ENCODE measurements around the gene TM9SF3. TPM values are rescaled to one million over a fixed set of nuclear protein-coding genes. Genes with fewer than 3 reads are reported as not detected.

The TM9SF3 gene
- total RNA-seq (2021) (72.6 and 75.2 TPM in 2 replicates), Bru-seq, nascent RNA (percentile 92 among the genes with signal in this experiment), BruChase-seq, experiment 1, labeled RNA remaining after a 2-hour chase (percentile 89 among the genes with signal in this experiment), BruChase-seq, experiment 2, labeled RNA remaining after a 6-hour chase (percentile 91 among the genes with signal in this experiment)
- long read RNA-seq, full-length matches to known transcripts = 214 of 248 reads
- long read RNA-seq, partial matches to known transcripts = 4 of 248 reads
- long read RNA-seq, other reads (novel, unspliced or antisense) = 30 of 248 reads

DNA sequence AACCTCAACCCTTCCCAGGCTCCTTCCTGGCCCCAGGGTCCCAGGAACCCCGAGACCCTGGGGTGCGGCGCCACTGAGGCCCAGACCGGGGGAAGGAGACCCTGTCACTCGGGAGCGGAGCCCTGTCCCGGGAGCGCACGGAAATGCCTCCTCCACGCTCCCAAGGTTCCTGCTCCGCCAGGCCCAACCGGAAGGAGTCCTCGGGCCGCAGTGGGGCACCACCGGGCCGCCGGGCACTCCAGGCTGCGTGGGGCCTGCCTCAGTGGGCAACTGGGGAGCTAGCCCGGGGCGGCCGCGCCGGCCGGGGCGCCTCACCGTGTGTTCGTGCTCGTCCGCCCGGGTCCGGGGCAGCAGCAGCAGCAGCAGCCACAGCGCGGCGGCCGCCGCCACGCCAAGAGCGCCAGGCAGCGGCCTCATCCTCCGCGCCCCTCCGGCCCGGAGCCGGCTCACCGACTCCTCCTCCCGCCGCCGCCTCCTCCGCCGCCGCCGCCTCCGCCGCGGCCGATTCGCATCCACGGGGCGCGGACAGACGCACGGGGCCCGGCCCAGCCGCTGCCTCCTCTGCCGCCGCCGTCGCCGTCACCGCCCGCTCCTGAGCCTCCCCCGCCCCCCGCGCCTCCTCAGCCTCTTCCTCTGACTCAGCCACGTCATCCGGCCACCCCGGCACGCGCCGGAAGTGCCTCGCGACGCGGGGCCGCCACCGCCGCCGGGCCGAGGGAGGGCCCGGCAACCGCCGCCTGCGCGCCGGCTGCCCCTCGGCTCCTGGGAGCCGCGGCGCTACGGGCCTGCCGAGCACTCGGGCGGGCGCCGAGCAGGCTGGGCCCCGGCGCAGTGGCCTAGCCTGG, at the start of gene TM9SF3:
TM9SF3 (minus strand) TSS at position 594 of the 845 bp plus-strand sequence; CDS start at position 417, 177 bp downstream.
- H3K9me2 ChIP-seq (ENCODE audit: insufficient read depth) = no peaks in the 10 kb centered on the region
- H3K36me3 ChIP-seq (ENCODE audit: low read depth) = no peaks in the 10 kb centered on the region
- ChIA-PET POLR2A (ENCODE audit: unreplicated experiment) (no interaction called here), CTCF (interaction anchor here (0.6 kb wide), 1 partner anchor 429 kb away, joined by 3 read pairs; no protein-coding TSS in a partner anchor)
- peak within 1 kb of the TSS; percentile 97 for H3K4me2 ChIP-seq
- no peaks in the 10 kb centered on the region for H3K9me3 ChIP-seq (ENCODE audit: insufficient read depth, low read depth)
- DNase-seq = peak; percentile 55 to 77
- TF ChIP-seq EZH2 (IDR thresholded peaks at IDR 0.05; ENCODE audit: low read depth) (no peak), CTCF (conservative IDR thresholded peaks at IDR 0.05) (no peak)
- peak within 1 kb of the TSS; percentile 91 for H3K4me3 ChIP-seq
- H3K79me2 ChIP-seq (ENCODE audit: low read depth) = peaks cover 49% of the 10 kb centered on the region
- H3F3A ChIP-seq (ENCODE audit: insufficient read depth, low read depth) = peaks cover 8% of the 10 kb centered on the region; the same call in 1 of the 2 replicates
- peaks cover 41% of the 10 kb centered on the region for H4K20me1 ChIP-seq (ENCODE audit: insufficient read depth)
- H2AFZ ChIP-seq = peak within 1 kb of the TSS; percentile 81
- peaks cover 30% of the 10 kb centered on the region for H3K4me1 ChIP-seq (replicated peaks; ENCODE audit: insufficient read depth)
- peak within 1 kb of the TSS; percentile 75 for H3K27ac ChIP-seq
- no TSS peak for BruUV-seq (replicated peaks)
- H3K27me3 ChIP-seq (ENCODE audit: insufficient read depth, low read depth) = no peaks in the 10 kb centered on the region
- intact Hi-C loops (cut with micrococcal nuclease; ENCODE audit: unreplicated experiment) = loop anchor here (5.0 kb wide), 2 partner anchors 46 to 246 kb away; partner anchors contain the start of gene LCOR

GRCh38 chr10:96636551-96636950, 49.7 kb upstream of the TM9SF3 start:
- no peak overlapping the region for H3K27ac ChIP-seq
- H3K79me2 ChIP-seq (ENCODE audit: low read depth) = no peaks in the 10 kb centered on the region
- H3K27me3 ChIP-seq (ENCODE audit: insufficient read depth, low read depth) = no peaks in the 10 kb centered on the region
- no TSS peak for BruUV-seq (replicated peaks)
- CTCF ChIA-PET = no interaction called here
- DNase-seq = no peak
- H3K9me2 ChIP-seq (ENCODE audit: insufficient read depth) = no peaks in the 10 kb centered on the region
- H3K9me3 ChIP-seq (ENCODE audit: insufficient read depth, low read depth) = no peaks in the 10 kb centered on the region
- H4K20me1 ChIP-seq (ENCODE audit: insufficient read depth) = no peaks in the 10 kb centered on the region
- H3K4me2 ChIP-seq = no peak overlapping the region
- POLR2A ChIA-PET (ENCODE audit: unreplicated experiment) = no interaction called here
- H2AFZ ChIP-seq = no peak overlapping the region
- intact Hi-C loops (cut with micrococcal nuclease; ENCODE audit: unreplicated experiment) = no loop called here
- no peak for TF ChIP-seq EZH2 (IDR thresholded peaks at IDR 0.05; ENCODE audit: low read depth)
- no peak for TF ChIP-seq CTCF (conservative IDR thresholded peaks at IDR 0.05)
- H3K4me1 ChIP-seq (replicated peaks; ENCODE audit: insufficient read depth) = peaks cover 5% of the 10 kb centered on the region
- H3K36me3 ChIP-seq (ENCODE audit: low read depth) = no peaks in the 10 kb centered on the region
- H3K4me3 ChIP-seq = no peak overlapping the region
- H3F3A ChIP-seq (ENCODE audit: insufficient read depth, low read depth) = no peaks in the 10 kb centered on the region

DNA sequence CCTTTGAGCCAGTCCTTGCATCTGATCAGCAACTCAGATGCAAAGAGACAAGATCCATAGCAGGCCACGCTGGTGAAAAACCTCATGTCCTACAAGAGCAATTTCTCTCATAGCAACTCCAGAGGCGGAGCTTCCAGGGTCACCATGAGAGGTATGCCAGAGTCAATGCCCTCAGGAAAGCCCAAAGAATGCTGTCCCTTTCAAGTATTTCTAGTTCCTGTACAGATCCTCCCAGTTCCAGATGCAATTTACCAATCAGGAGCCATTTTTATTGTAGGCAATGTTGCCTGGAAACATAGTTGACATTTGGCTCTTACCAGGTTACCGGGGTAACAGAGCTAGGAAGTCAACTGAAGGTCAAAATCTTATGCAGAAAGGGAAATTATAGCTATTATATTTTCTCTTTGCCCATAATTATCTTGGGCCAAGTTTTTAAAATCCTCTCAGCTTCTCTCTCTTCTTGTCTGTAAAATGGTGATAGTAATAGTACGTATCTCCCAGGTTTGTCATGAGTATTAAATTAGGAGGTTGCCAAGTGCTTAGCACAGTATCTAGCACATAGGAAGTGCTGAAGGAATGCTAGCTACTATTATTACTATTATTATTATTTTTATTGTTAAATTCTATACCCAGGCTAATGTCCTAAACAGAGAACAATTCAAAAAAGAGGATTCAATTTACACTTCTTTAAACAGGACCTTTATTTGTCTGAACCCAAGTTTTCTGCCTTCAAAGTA, 46.3 kb upstream of the TM9SF3 start:
- ChIA-PET CTCF (no interaction called here), POLR2A (ENCODE audit: unreplicated experiment) (interaction anchor here (0.7 to 0.9 kb wide), 2 partner anchors 27 to 405 kb away, joined by 6 read pairs; no protein-coding TSS in a partner anchor)
- H3K4me1 ChIP-seq (replicated peaks; ENCODE audit: insufficient read depth) = peaks cover 5% of the 10 kb centered on the region
- no peak overlapping the region for H3K27ac ChIP-seq
- DNase-seq = peak; percentile 57 to 87
- H3K9me3 ChIP-seq (ENCODE audit: insufficient read depth, low read depth) = no peaks in the 10 kb centered on the region
- TF ChIP-seq EZH2 (IDR thresholded peaks at IDR 0.05; ENCODE audit: low read depth) (no peak), CTCF (conservative IDR thresholded peaks at IDR 0.05) (no peak)
- no peaks in the 10 kb centered on the region; the same call in 1 of the 2 replicates for H3K9me2 ChIP-seq (ENCODE audit: insufficient read depth)
- BruUV-seq (replicated peaks) = no TSS peak
- peak overlapping the region; percentile 48 for H3K4me2 ChIP-seq
- no peaks in the 10 kb centered on the region for H3K79me2 ChIP-seq (ENCODE audit: low read depth)
- no peak overlapping the region for H2AFZ ChIP-seq
- no peaks in the 10 kb centered on the region for H3F3A ChIP-seq (ENCODE audit: insufficient read depth, low read depth)
- intact Hi-C loops (cut with micrococcal nuclease; ENCODE audit: unreplicated experiment) = loop anchor here (5.0 kb wide), 1 partner anchor 46 kb away; the partner anchor contains the start of gene TM9SF3
- H3K36me3 ChIP-seq (ENCODE audit: low read depth) = no peaks in the 10 kb centered on the region
- H4K20me1 ChIP-seq (ENCODE audit: insufficient read depth) = no peaks in the 10 kb centered on the region
- no peak overlapping the region for H3K4me3 ChIP-seq
- H3K27me3 ChIP-seq (ENCODE audit: insufficient read depth, low read depth) = no peaks in the 10 kb centered on the region
